HG03342 (cell line): Measurements from ENCODE around the gene PRKAG1.

Experiments
- ATAC-seq: cut with Tn5 transposase; IDR thresholded peaks from one replicate; pipeline ENCODE4 v1.9.1; 2021; ENCODE audit warnings: mild to moderate bottlenecking, moderate library complexity; ENCODE audit not compliant: unreplicated experiment

PRKAG1 gene

DNA sequence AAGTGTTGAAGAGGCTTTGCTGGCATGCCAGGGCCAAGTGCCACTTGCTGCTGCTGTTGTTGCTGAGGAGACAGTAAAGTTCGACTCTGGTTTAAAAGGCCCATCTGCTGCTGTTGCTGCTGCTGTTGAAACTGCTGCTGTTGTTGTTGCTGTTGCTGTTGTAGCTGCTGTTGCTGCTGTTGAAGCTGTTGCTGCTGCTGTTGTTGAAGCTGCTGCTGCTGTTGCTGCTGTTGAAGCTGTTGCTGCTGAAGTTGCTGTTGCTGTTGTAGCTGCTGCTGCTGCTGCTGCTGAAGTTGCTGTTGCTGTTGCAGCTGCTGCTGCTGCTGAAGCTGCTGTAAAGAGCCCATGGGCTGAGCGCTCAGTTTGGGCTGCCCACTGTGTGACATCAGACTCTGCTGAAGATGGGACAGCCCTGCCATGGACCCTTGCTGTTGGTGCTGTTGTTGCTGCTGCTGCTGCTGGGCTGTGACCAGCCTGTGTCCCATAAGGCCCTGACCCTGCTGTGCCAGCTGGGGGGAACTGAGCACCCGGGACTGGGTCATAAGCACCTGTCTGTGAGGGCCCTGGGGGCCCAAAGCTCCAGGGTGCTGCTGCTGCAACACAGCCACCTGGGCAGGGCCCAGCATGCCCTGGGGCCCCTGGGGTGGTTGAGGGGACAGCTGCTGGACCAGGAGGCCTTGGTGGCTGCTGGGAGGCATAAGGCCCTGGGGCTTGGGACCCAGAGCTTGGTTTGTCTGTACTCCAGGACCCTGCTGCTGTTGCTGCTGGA is 14.3 kb upstream of the PRKAG1 start:
- no peak for ATAC-seq

DNA sequence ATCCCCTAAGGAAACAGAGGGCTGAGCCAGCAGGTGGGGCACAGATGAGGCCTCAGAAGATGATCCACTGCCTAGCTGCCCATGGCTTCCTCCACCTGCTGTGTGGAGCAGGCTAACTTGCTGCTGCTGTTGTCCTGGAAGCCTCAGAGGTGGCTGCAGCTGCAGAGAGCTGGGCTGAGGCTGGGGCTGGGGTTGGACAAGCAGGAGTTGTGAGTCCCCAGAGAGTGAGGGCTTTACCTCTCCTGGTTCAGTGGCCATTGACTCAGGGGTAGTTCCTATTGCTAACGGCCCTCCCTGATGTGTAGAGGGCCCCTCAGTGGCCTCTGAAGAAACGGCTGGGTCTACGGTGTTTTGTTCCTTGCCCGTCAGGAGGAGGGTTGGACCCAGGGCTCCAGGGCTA is 13.7 kb upstream of the PRKAG1 start:
- ATAC-seq, result no peak

DNA sequence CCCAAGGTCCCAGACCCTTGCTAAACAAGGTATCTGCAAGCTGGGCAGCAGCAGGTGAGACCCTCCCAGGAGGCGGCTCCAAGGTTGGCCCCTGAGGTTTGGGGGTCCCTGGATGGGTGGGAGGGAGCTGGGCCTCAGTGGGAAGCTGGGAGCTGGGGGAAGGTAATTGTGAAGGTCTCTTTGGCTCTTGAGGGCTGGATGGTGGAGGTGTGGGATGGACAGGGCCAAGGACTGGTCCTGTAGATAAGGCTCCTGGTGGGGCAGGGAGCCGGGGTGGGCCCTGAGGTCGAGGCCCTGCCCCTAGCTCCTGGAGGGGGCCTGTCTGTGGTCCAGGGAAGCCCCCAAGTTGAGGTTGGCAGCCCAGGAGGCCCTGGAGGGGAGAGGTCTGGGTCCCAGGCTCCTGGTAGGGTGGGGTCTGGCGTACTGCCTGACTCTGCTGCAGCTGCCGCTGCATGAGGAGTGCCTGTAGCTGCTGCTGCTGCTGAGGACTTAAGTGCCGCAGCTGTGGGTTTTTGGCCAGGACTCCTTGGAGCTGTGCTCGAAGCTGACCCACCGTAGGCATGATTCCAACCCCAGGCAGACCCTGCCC is 13.1 kb upstream of the PRKAG1 start:
- ATAC-seq, result no peak

DNA sequence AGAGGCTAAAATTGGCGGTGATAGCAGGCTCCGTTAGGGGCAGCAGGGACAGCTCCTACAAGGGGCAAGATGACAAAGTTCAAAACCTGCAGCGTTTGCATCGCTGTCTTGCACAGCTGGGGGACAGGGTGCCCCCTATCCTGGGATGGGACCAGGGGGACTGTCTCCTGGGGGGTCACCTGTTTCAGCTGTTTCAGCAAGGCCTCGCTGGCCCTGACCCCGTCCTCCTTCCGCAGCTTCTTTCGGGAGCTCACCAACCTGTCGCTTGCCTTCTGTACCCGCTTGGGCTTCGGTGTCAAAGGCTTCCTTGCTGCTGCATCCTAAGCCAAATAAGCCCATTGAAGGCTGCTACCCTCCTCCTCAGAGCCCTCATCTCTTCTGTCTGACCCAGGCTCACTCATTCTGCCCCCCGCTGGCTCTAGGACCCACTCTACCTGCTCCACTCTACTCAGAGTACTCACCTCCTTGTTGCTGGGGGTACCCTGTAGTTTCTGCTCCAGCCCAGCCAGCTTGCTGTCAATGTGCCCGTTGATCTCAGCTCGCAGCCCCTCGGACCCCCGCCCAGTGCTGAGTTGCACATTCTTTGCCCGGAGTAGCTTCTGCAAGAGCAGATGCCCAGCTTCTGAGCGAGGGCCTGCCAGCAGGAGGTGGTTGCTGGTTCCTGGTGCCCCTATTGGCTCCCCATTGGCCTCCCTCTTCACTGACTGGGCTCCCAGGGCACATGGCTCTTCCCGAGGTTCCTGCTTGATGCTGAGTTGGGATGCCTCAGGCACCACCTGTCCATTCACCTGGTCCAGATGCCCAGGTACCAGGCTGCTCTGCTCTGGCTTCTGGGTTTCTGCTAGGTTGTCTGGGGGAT is 12.4 kb upstream of the PRKAG1 start:
- no peak for ATAC-seq

DNA sequence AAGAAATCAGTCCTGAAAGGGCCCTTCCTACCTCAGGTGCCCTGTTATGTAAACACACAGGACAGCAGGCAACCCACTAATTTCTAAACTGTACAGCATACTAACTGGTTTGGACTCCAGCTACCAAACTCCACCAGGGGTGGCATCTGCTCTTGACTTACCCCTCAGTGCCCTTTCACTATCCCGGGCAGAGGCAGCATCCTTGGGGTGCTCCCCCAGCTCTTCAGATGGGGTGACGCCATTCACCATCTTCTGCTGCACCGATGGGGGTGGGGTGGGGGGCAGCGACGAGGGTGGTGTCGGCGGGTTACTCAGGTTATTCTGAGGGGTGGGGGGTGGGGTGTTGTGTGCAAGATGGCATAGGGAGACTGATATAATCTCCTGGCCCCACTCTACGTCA is 11.5 kb upstream of the PRKAG1 start:
- ATAC-seq, result no peak

DNA sequence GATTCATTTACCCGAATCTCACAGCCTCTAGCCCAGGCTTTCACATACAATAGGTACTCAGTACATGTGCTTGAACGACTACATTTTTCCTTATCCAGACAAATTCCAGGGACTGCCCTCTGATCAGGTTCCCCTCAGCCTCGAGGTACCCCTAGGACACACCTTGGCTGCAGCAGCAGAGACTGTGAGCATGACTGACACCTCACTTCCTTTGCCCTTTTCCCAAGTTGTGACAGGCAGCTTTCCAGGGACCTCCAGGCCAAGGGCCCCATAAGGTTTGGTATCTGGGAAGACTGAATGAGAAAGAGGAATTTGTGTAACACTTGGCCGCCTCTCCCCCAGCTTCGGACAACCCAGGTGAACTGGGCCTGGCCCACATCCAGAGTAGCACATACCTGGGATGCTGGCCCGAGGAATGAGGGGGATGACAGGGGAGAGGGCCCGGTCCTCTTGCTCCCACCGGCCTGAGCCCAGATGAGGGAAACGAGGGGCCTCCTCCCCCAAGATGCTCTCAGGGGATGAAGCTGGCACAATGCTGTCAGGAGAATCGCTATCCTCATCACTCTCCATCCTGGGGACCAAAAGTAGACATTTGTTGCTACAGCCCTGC is 10.2 kb upstream of the PRKAG1 start:
- ATAC-seq, result no peak

DNA sequence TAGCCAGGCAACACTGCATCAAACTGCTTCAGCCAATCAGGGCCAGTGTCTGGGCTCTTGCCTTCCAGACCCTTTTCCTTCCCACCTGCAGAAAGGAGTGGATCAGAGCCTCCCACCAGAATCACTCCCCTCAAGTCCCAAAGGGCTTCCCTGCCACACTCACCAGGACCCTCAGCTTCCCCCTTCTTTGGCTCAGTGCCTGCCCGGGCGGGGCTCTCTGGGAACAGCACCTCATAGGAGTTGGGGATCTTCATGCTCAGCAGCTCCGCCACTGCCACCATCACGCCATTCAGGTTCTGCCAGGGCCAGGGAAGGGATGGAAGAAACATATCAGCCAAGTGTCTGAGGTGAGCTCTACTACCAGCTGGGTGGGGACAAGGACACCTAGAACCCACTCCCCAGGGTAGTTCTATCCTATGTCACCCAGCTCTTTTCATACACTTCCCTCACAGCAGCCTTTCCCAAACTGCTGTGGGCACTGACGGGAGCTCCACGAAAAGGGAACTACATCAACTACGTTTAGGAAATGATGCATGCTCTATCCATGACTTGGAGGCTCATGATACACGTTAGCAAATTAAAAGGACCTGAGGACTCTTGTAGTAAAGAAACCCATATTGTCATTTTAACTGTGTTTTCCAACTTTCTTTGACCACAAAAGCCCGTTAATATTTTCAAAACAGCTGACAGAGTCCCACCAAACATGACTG is 9.4 kb upstream of the PRKAG1 start:
- ATAC-seq, result no peak

DNA sequence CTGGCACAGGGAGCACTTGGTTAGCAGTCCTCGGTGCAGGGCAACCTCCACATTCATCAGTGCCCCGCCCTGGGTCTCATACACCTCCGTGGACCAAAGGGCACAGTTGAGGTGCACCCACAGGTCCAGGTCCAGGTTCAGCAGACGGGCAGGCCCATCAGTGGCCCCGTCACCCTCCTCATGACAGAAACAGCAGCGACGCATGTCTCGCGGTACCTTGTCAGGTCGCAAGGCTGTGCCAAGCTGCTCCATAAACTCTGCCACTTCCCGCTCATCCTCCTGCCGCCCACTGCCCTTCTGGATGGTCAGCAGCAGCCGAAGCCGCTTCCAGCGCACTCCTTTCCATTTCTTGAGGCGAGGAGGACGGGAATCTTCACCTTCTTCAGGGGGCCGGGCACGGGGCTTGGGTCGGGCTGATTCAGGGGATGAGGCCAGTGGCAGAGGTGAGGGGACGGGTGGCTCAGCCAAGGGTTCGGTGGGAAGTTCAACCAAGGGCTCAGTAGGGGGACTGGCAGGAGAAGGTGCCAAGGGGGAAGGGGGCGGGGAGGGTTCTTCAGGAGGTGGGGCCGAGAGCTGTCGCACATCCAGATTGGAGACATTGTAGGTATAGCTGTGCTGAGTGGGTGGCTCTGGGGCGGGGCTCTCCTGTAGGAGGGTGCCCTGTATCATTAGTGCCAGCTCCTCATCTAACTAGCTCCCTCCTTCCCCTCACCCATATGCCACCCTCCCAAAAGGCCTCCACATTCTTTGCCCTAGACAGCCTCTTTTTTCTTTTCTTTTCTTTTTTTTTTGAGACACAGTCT is 8.3 kb upstream of the PRKAG1 start:
- ATAC-seq, result no peak

DNA sequence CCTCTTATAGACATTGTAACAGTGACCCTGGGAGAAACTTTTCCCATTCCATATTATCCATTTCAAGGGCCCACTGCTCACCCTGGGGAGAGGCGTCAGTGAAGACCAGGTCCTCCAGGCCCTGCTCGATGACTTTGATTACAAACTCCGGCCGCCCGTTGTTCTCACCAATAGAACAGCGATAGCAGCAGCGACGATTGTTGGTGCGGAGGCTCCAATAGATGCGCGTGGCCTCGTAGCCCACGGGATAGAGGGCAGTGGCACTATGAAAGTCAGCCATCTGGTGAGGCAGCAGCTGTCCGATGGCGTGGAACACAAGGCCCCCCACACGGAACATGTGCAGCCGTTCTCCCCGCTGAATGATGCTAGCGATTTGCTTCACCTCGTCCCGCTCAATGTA is 7.5 kb upstream of the PRKAG1 start:
- no peak for ATAC-seq

DNA sequence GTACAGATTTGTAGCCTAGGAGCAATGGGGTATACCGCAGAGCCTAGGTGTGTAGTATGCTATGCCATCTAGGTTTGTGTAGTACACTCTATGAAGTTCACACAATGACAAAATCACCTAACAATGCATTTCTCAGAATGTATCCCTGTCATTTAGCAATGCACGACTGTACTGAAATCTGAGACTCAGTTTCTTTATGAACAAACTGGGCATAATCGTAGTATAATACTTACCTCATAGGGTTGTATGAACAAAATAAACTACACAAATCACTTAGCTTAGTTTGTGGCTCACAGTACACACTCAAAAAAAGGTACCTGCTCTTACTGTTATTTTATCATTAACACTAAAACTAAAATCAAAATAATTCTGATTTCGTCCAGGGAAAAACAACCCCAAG is 6.9 kb upstream of the PRKAG1 start:
- ATAC-seq, result no peak

DNA sequence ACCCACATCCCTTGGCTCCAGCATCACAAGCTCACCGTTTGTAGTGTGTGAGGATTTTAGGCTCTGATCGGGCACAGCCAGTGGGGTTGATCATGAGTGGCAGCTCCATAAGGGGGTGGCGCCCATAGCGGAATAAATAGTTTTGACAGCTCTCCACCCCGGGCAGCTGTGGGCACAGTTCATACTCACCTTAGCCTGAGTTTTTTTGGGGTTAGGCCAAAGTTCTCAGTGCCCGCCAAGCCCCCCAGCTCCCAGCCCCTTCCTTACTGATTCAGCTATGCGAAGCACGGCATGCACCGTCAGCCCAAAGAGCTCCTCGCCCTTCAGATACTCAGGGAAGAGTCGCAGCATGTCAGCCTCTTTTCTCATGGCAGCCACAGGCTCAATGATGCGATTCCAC is 6.0 kb upstream of the PRKAG1 start:
- no peak for ATAC-seq

DNA sequence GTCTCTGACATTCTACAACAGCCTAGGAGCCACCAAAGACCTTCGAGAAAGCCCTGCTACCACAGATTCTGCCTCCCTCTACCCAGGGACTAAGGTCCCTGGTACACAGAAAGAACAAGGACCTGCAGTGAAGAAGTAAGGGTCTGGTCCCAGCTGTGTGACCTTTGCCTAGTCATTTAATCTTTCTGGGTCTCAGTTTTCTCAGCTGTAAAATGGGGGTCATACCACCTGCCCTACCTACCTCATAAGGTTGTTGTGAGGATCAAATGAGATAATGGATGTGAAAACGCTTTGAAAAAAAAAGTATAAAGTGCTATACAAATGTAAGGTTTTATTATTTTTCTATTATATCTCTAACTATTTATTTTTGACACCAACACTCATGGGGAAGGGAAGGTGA is 5.2 kb upstream of the PRKAG1 start:
- ATAC-seq, result no peak

DNA sequence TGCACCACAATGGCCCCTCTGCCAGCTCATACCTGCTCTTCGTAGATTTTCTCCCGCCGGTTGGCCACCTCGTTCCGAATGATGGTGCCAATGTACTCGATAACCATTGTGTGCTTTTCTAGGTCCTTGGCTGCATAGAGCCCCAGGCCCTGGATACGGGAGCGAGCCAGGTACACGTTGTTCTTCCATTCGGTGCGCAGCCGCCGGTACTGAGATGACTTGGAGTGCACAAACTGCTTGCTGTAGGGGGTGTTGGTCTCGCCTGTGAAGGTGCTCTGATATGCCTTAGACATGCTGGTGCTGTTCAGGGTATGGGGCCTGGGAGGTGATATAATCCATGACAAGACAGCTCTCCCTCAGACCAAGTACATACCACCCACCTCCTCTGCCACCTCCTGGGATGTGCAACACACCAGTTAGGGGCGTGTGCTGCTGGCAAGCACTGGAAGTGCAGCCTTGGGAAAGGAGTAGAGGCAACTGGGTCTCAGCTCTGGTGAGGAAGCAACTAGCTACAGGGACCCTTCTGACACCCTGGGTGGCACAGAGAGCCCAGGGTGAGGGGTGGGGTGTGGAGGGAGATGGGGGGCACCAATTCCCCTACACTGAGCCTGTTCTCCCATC is 4.1 kb upstream of the PRKAG1 start:
- no peak for ATAC-seq

DNA sequence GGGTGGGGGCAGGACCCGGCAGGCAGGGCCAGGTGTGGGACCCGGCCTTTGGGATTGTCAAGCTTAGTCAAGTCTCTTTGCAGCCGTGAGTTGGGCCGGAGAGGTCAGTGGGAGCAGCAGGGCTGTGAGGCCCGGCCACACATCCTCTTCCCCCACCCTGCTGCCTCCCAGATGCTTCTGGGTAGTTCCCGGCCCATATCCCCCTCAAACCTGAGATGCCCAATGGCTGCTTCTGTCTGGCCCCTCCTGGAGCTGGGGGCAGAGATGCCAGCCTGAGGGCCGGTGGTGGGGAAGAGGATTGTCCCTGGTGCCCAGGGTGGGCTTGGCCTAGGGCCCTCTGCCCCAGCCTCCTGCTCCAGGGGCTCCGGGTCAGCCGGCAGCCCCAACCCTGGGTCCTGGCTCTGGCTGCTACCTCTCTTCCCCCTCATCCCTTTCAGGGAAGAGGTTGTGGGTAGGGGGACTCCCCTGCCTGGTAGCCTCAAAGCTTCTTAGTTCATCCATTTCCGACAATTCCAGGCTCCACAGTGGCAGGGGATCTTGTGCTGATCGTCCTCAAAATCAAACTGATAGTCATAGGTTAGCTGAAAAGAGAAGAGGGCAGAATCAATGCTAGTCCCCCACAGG is 2.8 kb upstream of the PRKAG1 start:
- ATAC-seq, result no peak

DNA sequence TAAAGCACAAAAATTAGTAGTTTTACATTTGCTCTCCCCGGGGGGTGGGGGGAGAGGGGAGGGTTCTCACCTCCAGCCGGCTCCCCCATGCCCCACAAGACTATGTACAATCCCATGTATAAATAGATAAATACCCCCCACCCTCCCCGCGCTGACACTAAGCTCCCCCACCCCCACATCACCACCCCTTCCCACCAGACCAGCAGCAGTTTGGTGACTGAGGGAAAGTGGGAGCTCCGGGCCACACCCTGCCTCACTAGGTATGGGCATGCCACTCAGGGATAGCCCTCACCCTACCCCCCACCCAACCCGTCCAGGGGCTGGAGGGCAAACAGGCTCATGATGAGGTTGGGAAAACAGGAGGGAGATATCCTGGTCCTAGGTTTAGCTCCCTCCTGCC is 1.9 kb upstream of the PRKAG1 start:
- ATAC-seq, result no peak

DNA sequence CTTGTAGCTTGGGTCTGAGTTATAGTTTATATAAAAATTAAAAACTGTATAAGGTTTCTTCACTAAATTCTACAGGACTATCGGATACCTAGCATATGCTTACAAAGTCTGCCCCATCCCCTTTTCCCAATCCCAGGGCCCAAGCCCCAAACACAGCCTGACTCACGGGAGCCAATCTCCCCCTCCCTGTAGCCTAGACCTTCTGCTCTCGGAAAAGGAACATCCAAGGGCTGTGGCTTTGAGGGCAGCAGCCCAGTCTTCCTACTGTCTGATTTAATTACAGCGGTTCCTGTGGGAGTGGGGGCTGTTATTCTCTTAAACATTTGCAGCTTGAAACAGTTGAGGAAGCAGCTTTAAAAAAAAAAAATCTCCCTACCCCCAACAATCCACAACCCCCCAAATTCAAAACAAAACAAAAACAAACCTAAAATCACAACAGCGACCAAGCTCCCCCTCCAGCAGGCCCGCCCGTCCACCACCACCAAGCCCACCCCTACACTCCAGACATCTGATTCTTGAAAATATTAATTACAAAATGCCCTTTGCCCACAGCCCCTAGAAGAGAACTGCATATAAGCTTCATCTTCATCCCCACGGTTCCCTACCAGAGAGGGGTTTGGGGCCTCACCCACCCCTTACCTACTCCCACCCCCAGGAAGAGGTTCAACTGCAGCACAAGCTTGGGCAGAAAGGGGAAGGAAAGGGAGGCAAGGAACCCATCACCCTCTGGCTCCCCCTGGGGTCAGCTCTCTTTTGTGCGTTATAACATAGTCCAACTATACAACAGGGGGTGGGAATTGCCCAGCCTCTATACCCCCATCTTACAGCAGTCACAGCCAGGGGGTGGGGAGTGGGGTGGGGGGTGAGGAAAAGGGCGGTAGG is 1.1 kb upstream of the PRKAG1 start:
- no peak for ATAC-seq

DNA sequence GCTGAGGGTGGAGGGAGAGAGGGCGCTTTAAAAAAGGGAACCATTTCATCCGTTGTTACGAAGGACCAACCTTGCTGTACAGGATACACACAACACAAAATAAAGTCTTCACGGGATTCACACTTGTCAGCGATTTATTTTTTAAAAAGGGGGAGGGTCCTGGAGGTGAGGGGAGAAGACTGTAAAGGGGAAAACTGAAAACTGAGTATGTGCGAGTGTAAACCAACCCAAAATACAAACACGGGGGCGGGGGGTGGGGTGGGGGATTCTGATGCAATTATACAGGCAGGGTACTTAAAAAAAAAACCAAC is 499 bp upstream of the PRKAG1 start:
- ATAC-seq, result no peak

DNA sequence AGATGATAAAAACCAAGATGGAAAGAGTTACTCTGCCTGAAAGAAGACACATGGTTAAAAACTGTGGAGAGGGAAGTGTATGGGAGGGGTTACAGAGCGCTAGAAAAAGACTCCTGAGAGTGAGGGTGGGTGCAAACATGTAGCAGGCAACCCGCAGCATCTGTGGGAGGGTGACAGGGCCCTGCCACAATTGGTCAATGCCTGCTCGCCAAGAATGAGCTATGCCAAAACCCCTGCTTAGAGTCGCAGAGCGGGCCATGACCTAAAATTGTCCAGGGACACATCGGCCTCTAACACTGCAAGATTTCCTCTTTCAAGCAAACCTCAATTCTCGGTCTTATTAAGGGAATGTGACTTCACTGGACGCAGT is 700 bp downstream of the PRKAG1 start:
- ATAC-seq, result peak; percentile 12

DNA sequence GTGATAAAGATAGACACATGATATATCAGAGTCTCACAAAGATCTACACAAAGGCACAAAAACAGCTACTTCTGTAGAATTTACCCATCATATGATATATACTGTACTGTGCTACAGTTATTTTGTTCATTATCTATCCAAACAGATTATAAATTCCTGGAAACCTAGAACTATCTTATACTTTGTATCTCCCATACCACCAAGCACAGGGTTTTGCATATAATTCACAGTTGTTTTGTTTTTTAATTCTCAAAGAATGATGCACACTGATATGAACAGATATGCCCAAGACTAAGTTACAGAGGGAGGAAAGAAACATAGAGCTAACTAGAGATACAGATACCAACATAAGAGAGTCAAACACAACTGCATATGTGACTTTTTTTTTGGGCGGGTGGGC is 3.4 kb downstream of the PRKAG1 start:
- ATAC-seq, result no peak
